ENCODE measurements around the gene RCSD1.

GRCh38 chr1:167723707-167724323 lies 93.8 kb downstream of the RCSD1 start:
- TF ChIP-seq CTCF (IDR thresholded peaks at IDR 0.05; ENCODE audit: low read depth, low read length) (no peak), EZH2phosphoT487 (IDR thresholded peaks at IDR 0.05; ENCODE audit: low read depth) (no peak)
